OCI-LY7 (cell line): ENCODE results near the gene CAPN14.

Source experiments
- EZH2phosphoT487 ChIP-seq: fragments of 200-600 bp; sonication (generic); IDR thresholded peaks from 2 replicates; pipeline ENCODE4 v1.6.1; 2018; ENCODE audit warnings: low read depth, borderline replicate concordance, mild to moderate bottlenecking, mixed run types, antibody characterized with exemption, low read length, moderate library complexity, mixed read lengths
- TF ChIP-seq, protein P1 (sequence below): fragments of 200-600 bp; sonication (generic); conservative IDR thresholded peaks from 2 replicates; pipeline ENCODE4 v1.5.1; 2014; ENCODE audit warnings: mild to moderate bottlenecking, antibody characterized with exemption, low read length, moderate library complexity, mixed read lengths

DNA sequence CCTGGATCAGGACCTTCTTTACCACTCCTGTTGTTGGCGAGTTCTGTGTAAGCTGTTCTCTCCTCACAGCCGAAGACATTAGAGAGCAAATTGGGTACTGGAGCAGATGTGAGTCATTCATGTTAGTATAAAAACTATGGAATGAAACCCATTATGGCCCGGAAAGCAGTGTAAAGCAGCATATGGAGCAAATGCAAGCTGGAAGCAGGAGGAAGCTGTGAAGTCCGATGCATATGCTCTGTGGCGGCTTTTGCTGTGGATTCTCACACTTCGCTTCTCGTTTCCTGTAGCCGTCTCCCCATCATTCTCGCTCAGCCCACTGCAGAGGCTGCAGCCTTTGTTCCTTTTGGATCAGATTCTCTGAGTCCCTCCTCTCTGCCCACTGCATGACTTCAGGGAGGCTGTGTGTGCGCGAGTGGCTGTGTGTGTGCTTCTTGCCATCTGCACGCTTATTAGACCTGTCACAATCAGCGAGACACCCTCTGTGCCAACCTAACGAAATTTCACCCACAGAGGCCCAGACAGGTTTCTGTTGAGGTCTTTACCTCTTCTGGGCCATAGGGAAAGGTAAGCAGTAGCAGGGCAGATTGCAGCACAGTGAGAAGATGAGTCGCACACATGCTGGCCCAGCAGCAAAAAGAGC, 75.8 kb downstream of the CAPN14 start:
- TF ChIP-seq, protein P1, sequence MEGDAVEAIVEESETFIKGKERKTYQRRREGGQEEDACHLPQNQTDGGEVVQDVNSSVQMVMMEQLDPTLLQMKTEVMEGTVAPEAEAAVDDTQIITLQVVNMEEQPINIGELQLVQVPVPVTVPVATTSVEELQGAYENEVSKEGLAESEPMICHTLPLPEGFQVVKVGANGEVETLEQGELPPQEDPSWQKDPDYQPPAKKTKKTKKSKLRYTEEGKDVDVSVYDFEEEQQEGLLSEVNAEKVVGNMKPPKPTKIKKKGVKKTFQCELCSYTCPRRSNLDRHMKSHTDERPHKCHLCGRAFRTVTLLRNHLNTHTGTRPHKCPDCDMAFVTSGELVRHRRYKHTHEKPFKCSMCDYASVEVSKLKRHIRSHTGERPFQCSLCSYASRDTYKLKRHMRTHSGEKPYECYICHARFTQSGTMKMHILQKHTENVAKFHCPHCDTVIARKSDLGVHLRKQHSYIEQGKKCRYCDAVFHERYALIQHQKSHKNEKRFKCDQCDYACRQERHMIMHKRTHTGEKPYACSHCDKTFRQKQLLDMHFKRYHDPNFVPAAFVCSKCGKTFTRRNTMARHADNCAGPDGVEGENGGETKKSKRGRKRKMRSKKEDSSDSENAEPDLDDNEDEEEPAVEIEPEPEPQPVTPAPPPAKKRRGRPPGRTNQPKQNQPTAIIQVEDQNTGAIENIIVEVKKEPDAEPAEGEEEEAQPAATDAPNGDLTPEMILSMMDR = no peak
- no peak for TF ChIP-seq EZH2phosphoT487
